ENCODE measurements around the gene NCSTN.

The NCSTN gene

DNA sequence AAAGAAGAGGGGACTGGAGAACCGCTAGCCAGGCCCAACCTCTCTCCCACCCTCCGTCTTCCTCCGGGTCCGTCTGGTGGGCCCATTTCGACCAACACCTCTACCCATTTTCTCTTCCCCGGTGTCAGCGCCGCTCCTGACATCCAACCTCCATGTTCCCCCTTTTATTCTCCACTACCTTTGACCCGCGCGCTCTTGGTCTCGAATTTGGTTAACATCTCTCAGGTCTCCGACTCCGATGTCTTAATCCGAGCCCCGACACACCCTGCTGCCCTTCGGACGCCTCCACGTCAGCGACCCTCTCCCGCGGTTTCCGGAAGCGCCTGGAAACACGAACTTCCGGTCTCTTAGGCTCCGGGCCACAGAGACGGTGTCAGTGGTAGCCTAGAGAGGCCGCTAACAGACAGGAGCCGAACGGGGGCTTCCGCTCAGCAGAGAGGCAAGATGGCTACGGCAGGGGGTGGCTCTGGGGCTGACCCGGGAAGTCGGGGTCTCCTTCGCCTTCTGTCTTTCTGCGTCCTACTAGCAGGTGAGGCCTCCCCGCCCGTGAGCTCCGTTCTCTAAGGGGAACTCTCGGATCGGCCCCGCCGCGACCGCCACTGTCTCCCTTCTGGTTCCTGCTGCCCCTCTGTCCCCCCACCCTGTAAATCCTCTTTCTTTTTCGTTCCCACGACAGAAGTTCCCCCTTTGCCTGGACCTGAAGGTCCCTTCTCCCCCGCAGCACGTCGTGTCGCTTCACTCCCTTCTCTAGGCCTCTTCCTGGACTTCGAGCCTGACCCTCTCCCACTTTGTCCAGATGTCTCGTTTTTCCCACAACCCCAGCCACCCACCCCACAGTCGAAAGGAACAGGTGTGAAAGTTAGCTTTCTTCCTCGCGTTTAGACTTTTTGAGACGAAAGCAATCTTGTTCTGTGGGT, at the start of gene NCSTN, which contains the start of gene COPA:
NCSTN (plus strand) TSS at position 431 of the 917 bp plus-strand sequence; CDS start at position 445, 14 bp downstream.
COPA (minus strand) TSS at position 298 of the 917 bp plus-strand sequence; CDS start at position 218, 80 bp downstream.
- DNase-seq (ENCODE audit: low spot score): peak; percentile 96

DNA sequence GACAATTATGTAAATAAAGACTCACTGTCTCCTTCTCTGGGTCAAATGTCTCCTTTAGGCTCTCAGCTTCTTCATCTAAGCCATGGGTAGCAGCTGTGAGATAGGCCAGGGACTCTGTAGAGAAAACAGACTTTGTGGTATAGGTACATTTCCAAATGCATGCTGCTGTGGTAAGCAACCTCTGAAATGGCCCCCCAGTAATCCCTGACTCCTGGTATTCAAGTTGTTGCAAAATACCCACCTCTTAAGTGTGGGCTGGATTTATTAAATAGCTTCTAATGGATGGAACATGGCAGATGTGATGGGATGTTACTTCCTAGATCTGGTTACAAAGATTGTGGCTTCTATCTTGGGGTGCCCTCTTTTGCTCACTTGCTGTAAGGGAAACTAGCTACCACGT, 47.1 kb upstream of the NCSTN start:
- DNase-seq (ENCODE audit: low spot score): no peak

DNA sequence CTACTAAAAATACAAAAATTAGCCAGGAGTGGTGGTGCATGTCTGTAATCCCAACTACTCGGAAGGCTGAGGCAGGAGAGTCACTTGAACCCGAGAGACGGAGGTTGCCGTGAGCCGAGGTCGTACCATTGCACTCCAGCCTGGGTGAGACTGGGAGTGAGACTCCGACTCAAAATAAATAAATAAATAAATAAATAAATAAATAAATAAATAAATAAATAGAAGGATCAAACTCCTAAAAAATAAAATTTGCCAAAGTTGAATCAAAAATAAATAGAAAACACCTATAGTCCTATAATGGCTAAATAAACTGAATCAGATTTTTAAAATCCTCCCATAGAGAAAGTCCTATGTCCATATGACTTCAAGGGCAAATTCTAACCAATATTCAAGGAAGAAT, 43.0 kb upstream of the NCSTN start:
- no peak for DNase-seq (ENCODE audit: low spot score)

GRCh38 chr1:160307118-160307791, 35.9 kb upstream of the NCSTN start:
- DNase-seq (ENCODE audit: low spot score): no peak

DNA sequence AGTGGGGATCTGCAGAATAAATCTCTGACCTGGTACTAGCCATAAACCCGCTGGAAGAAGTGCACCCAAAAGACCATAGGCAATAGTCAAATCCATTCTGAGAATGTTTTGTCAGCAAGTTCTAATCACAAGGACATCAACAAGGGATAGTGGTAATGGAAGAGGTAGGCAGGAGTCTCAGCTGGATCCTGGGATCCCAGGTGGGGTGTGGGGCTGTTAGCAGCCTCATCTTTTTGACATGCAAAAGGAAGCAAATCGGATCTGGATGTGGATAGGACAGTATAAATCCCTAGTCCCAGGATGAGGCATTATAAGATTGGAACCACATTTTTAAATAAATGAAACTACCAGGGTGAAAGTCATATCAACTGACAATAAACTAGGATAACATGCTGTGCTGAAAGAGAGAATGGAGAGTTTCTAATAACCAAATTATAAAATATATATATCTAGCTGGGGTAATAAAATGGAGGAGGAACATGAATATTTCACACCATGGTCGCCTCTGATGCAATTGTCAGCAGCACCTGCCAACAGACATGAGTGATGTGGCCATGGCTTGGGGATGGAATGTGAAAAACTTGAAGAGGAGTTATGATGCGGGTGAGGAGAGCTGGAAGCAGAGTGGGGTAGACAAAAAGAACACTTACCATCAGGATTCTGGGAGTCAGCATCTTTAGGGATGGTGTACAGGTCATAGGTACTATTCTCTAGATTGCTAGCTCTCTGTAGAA, 34.6 kb upstream of the NCSTN start:
- no peak for DNase-seq (ENCODE audit: low spot score)

- peak; percentile 14 for DNase-seq (ENCODE audit: low spot score)
Measured at GRCh38 chr1:160309185-160309557, 34.0 kb upstream of the NCSTN start.

DNA sequence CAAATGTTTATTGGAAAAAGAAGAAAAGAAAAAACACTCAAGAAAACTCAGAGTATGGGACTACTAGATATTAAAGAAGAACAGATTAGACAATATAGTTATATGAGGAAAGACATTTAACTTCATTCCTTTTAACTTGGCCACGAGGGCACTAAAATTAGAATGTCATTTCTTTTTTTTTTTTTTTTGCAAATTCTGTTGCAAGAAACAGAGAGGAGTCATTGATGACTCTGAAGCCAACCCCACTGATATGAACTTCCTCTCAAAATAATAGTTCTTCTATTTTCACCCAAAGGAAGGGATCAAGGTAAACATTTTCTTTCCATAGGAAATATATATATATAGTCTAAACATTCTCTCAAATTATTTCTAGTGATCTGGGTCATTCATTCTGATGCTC, 33.6 kb upstream of the NCSTN start:
- no peak for DNase-seq (ENCODE audit: low spot score)

GRCh38 chr1:160315359-160315758, 27.8 kb upstream of the NCSTN start:
- no peak for DNase-seq (ENCODE audit: low spot score)

DNA sequence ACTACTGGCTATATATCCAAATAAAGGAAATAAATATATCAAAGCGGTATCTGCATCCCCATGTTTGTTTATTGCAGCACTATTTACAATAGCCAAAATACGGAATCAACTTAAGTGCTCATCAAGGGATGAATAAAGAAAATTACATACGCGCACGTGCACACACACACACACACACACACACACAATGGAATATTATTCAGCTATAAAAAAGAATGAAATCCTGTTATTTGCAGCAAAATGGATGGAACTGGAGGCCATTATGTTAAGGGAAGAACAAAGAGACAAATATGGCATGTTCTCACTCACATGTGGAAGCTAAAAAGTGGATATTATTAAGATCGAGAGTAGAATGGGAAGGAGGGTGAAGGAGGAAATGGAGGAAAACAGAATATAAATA, 20.4 kb upstream of the NCSTN start:
- no peak for DNase-seq (ENCODE audit: low spot score)

DNA sequence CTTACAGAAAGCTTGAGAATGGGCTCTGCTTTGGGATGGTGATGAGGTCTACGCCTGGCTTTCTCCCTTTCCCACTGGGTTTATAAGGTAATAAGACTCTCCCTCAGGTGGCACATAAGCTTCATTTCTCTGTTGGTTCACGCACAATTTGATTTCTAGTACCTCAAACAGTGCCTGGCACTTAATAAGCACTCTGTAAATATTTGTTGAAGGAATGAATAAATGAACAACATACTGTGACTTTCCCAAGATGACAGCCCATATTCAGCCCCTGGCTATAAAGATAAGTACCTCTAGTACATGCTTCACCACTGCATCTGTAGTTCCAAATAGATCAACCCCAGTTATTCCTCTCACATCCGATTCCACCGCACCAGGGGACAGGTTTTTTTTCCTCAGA, 17.9 kb upstream of the NCSTN start:
- DNase-seq (ENCODE audit: low spot score): no peak

DNA sequence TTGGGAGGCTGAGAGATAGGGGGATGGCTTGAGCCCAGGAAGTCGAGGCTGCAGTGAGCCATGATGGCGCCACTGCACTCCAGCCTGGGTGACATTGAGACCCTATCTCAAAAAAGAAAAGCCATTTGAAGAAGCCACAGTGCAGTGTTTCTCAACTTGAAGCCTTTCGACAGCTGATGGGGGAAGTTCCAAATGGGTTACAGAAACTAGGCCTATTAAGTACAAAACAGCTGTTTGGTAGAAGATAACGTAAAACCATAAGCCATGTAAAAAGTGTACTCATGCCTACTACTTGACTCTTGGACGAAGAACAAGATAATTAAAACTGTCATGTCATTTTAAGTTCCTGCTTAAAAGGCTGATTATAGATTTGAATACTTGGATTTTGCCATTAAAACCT, 16.8 kb upstream of the NCSTN start:
- DNase-seq (ENCODE audit: low spot score): no peak

DNA sequence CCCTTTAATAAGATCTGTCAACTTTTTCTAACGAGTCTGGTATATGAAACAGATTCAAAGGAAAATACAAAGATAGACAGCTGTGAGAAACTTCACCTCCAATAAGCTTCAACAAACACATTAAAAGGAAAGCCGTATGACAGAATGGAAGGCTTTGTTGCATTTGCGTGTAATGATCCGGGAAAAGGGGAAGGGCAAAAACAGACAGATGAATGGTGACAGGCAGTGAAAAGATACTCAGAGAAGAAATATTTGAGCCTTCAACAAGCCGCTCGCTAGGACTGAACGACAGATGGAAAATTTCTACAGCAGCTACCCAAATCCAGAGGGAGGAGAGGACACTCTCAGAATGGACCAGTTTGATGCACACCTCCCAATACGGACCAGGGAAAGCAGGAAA, 15.0 kb upstream of the NCSTN start:
- no peak for DNase-seq (ENCODE audit: low spot score)

DNA sequence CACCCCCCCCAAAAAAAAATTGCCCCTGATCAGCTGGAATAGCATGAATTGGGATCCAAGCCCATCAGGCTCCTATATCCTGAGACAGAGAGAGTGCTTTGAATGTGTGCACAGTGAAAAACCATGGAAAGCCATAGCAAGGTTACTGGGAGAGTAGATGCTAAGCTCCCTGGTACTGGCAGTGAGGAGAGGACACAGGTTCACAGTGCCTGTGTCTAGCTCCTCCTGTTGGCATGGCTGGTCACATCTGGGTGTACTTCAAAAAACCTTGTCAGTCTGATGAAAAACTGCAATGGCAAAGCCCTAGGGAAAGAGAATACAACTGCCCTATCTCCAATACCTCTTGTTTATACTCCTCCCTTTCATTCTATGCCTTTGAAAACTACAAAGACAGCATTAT, 13.1 kb upstream of the NCSTN start:
- DNase-seq (ENCODE audit: low spot score): no peak

GRCh38 chr1:160332516-160332915, 10.7 kb upstream of the NCSTN start:
- no peak for DNase-seq (ENCODE audit: low spot score)

- DNase-seq (ENCODE audit: low spot score): no peak
Measured at GRCh38 chr1:160338580-160338979, 4.6 kb upstream of the NCSTN start.

DNA sequence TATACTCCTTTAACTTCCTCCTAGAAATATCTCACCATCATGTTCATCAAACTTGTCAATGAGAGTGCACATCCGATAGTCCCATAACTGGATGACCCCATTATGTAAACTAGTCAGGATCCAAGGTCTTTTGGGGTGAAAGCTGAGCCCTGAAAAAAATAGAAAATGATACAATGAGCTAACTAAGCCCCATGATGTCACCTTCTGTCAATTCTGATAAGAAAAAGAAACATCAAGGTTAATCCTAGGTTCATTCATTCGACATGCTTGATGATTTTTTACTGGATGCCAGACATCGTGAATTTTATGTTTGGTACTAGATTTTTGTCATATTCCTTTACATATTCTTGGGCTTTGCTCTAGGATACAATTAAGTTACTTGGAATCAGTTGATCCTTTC, 3.0 kb upstream of the NCSTN start:
- no peak for DNase-seq (ENCODE audit: low spot score)

GRCh38 chr1:160340866-160341265, 2.3 kb upstream of the NCSTN start:
- DNase-seq (ENCODE audit: low spot score): no peak

DNA sequence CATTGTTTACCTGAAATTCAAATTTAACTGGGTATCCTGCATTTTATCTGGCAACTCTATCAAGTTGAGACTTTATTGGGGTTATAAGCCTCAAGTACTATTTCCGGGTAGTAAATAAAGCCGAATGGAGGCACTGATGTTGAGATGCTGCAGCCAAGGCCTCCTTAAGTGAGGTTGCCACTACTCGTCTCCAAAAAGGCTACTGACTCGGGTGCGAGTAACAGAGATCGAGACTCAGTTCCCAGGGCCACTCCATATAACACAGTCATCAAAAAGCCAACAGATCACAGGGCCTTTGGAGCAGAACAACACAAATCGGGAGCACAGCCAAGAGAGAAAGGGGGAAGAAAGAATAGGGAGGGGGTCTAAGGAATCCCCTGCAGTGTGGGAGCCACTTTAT, 657 bp upstream of the NCSTN start:
- no peak for DNase-seq (ENCODE audit: low spot score)

DNA sequence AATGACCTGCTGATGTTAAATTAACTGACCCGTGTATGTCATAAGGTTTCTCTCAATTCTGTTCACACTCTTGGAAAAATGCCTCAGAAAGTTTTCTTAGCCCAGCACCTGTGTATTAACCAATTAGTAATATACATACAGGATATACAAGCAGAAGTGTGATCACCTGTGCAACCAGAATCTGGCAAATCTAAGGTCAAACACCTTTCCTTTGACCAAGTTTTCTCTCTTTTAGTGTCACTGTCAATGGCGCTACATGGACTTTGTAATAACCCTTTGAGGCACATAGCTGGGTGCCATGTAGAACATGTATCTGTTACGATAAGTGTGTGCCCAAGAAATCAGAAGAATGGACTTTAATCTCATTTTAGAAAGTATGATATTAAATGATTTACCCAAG, 1.1 kb downstream of the NCSTN start:
- no peak for DNase-seq (ENCODE audit: low spot score)

GRCh38 chr1:160344936-160345335, 1.8 kb downstream of the NCSTN start:
- no peak for DNase-seq (ENCODE audit: low spot score)

- DNase-seq (ENCODE audit: low spot score): no peak
Measured at GRCh38 chr1:160346463-160346862, 3.3 kb downstream of the NCSTN start.

DNA sequence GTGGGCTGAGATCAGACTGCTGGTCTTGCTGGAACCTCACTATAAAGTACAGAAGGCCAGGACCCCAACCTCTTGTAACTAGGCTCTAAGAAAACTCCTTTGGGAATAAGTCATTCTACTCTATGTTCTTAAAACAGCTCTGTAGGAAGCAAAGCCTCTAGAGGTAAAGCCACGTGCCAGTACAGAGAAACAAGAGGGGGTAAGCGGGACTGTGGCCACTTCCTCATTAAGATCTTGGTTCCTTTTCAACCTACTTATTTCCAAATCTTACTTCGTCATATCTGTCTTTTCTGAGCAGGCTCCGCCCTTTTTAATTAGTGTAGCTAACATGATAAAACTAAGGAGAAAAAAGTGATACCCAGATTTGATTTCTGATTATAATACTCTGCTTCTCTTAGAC, 3.8 kb downstream of the NCSTN start:
- no peak for DNase-seq (ENCODE audit: low spot score)

DNA sequence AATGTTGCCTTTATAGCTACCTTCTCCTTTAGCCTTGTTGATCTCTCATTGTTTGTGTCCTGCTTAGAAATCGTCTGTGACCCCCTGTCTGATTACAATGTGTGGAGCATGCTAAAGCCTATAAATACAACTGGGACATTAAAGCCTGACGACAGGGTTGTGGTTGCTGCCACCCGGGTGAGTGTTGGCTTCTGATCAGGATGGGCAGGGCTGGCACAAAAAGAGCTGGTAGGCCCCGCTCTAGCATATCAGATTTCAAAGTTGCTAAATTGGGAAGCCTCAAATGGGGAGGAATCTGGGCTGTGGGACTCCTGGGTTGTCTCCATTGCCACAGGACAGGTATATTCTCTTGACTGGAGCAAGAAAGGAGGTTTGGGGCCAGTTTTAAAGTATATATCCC, 8.4 kb downstream of the NCSTN start:
- no peak for DNase-seq (ENCODE audit: low spot score)
